NCI-H2196 treated with DMSO at 0.1 percent for 48 hours (cell line): ENCODE measurements around the gene DMAC2.
"Not testable (repeated sequence)": the region's sequence is repeated elsewhere in the genome, so short reads cannot be mapped to it uniquely, and the experiment has no call there.

Experiments
- DNase-seq: peaks from one replicate; lab custom pipeline; 2025; ENCODE audit not compliant: unreplicated experiment; lab: John Stamatoyannopoulos, UW

DMAC2 gene

DNA sequence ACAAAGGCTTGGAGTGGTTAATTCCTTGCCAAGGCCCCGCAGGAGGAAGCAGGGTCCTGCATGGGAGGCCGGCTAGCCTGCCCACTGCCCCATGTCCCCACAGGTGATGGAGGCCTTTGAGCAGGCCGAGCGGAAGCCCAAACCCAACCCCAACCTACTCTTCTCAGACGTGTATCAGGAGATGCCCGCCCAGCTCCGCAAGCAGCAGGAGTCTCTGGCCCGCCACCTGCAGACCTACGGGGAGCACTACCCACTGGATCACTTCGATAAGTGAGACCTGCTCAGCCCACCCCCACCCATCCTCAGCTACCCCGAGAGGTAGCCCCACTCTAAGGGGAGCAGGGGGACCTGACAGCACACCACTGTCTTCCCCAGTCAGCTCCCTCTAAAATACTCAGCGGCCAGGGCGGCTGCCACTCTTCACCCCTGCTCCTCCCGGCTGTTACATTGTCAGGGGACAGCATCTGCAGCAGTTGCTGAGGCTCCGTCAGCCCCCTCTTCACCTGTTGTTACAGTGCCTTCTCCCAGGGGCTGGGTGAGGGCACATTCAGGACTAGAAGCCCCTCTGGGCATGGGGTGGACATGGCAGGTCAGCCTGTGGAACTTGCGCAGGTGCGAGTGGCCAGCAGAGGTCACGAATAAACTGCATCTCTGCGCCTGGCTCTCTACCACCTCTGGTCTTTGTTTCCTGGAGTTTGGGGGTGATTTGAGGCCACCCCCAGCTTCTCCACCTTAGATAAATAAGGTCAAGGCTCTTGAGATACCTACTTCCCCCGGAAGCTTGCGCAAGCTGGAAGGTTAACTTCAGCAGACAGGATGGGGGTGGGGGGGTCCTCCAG, 15.2 kb downstream of the DMAC2 start:
- no peak for DNase-seq

DNA sequence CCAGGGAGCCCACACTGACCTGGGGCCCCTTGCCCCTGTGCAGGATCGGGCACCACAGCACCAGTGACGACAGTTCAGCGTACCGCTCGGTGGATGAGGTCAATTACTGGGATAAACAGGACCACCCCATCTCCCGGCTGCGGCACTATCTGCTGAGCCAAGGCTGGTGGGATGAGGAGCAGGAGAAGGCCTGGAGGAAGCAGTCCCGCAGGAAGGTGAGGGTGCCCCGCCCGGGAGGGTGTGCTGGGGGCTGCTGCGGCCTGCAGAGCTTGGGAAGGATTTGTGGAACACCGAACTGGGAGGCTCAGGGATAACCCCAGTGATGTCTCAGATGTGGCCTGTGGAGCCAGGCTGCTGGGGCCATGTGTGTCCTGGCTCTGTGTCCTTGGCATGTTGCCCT, 16.8 kb downstream of the DMAC2 start:
- no peak for DNase-seq

DNA sequence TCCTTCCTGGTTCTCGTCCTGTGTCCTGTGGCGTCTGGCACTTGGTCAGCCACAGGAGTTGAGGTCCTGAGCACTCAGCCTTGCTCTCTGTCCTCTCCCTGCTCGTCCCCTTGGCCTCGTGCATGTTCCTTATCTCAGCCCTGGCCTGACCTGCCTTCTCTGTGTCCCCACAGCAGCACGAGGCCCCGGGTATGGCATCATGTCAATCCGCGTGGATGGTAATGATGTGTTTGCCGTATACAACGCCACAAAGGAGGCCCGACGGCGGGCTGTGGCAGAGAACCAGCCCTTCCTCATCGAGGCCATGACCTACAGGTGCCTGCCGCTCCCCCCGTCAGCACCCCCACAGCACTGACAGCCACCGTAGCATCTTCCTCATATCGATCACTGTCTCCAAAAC, 17.3 kb downstream of the DMAC2 start:
- no peak for DNase-seq

DNA sequence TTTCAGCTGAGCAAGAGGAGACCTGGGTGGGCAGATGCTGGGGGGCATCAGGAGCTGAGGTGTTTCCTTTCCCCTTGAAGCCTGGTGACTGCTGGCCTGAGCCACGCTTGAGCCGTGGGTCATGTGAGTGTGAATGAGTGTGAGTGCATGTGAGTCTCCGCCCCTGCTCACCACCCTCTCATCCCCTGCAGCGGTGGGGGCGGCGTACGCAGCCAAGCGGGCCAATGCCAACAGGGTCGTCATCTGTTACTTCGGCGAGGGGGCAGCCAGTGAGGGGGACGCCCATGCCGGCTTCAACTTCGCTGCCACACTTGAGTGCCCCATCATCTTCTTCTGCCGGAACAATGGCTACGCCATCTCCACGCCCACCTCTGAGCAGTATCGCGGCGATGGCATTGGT, 17.7 kb downstream of the DMAC2 start:
- no peak for DNase-seq

DNA sequence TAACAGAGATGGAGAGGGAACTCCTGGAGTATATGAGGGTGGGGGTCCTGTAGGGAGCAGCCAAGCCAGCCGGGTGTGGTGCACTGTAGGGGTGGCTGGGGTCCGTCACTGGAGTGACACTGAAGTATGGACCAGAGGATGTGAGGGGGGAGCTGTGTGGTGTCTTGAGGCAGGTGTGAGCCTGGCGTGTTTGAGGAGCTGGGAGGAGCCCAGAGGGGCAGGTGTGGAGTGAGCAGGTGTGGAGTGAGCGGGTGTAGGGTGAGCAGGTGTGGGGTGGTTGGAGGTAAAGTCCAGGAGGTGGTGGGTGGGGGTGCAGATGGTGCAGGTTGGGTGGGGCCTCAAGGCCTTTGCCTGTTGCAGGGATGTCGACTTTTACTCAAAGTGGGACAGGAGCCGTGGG, 18.4 kb downstream of the DMAC2 start:
- DNase-seq: peak; percentile 46

DNA sequence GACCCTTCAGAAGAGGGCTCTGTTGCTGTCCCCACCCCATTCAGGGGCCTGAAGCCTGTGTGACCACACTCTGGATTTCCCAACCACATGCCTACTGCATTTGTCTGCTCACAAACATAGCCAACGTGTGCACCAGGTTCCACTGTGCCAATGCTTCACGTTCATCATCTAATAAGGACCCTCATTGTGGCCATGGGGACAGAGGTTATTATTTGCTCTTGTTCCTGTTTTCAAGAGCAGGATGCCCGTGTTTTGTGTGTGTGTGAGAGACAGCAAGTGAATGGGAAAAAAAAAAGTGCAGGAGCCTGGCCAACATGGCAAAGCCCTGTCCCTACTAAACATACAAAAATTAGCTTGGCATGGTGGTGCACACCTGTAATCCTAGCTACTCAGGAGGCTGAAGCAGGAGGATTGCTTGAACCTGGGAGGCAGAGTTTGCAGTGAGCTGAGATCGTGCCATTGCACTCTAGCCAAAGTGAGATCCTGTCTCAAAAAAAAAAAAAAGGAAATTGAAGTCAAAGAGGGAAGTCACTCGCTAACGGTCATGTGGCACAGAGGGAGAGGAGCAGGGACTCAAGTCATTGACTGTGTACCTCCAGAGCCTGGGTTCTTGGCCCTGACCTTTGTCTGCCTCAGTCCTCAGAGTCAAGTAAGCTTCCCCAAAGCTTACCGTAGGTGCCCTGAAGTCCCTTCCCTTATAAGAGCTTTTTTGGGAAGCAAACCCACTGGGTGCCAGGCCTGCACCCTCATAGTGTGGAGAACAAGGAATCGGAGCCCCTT, 19.4 kb downstream of the DMAC2 start:
- DNase-seq: no peak

DNA sequence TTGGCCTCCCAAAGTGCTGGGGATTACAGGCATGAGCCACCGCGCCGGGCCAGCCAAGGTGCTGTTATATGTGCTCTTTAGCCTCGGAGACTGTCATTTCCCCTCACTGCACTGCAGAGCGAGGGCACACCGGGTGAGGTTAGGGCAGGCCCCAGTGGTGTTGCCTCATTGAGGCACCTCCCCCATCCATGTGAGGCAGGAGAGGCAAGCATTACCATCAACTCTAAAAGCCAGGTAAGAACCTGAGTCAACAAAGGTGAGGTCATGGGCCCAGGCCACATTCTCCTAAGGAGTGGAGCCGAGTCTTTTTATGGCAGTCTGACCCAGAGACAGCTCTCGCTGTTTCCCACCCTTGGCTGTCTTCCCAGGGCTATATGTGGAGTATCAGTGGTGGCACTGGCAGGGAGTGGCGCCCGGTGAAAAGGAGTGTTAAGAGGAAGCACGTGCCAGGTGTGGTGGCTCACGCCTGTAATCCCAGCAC, 23.5 kb downstream of the DMAC2 start:
- DNase-seq: peak; percentile 81

DNA sequence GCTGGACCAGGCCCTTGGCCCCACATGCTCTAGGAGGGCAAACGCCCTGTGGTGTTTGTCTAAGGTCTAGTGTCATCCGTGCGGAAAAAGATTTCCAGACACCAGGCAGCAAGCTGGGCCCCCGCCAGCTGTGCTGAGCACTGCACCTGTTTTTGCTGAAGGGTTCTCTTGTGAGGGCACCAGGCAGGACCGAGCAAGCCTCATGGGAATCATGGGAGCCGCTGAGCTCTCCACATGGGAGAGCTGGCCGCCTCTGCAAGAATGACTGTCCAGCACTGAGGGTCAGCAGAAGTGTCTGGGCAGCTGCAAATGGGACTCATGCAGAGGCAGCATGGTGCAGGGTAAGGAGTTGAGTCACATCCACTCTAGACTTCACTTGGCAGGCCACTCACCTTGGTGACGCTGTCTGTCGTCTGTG, 24.5 kb downstream of the DMAC2 start:
- DNase-seq: peak; percentile 86

DNA sequence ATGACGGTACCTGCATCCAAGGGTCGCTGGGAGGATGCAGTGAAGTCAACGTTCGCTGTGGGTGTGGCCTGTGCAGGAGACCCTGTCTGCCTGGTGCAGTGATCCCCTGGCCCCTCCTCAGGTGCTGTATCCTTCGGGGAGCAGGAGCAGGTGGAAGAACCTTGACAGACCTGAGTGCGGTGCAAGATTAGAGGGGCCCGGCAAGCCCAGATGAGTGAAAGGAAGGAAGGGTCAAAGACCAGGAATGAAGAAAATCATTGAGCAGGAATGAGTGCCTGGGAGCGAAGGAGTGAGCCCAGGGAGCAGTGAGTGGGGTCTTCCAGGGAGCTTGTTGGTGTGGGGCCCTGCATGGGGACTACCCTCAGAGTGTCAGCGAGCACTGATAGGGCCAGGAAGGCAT, 25.3 kb downstream of the DMAC2 start:
- no peak for DNase-seq

DNA sequence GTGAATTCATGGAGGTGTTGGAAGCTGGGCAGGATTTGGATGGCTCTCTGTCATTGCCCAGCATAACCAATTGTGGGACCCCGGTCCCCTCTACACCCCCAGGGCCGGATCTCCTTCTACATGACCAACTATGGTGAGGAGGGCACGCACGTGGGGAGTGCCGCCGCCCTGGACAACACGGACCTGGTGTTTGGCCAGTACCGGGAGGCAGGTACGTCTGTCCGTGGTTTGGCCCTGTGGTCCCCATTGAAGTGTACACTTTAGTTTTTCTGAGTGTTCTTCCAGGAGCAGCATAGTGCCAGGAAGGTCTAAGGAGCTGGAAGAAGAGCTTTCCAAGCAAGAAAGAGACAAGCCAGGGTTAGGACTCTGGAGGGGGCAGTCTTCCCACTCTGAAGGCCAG, 25.8 kb downstream of the DMAC2 start:
- no peak for DNase-seq

DNA sequence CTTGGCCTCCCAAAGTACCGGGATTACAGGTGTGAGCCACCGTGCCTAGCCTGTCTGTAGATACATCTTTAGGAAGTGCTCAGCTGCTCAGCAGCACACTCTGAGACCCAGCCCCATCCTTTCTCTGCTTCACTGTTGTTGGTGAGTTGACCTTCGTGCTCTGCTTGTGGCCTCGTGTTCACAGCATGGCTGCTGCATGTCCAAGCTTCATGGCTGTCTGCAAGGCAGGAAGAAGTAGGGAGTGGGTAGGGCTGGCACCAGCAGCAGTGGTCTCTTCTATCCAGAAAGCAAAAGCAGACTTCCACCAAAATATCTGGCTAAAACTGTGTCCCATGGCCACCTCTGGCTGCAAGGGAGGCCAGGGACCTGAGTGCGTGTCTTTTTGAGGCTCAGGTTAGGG, 26.8 kb downstream of the DMAC2 start:
- no peak for DNase-seq

DNA sequence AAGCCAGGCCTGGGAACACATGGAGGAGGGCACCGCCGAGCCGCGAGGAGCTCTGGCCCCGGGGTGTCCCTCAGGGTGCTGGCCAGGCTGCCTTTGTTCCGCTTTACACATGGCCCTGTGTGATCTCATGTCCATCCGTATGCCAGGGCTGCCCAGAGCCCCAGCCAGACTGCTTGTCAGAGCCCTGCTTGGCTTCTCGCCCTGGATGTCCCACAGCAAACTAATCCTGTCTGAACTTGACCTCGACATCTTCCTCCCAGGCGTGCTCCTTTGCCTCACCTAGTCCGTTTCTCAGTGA, 27.8 kb downstream of the DMAC2 start:
- DNase-seq: no peak

DNA sequence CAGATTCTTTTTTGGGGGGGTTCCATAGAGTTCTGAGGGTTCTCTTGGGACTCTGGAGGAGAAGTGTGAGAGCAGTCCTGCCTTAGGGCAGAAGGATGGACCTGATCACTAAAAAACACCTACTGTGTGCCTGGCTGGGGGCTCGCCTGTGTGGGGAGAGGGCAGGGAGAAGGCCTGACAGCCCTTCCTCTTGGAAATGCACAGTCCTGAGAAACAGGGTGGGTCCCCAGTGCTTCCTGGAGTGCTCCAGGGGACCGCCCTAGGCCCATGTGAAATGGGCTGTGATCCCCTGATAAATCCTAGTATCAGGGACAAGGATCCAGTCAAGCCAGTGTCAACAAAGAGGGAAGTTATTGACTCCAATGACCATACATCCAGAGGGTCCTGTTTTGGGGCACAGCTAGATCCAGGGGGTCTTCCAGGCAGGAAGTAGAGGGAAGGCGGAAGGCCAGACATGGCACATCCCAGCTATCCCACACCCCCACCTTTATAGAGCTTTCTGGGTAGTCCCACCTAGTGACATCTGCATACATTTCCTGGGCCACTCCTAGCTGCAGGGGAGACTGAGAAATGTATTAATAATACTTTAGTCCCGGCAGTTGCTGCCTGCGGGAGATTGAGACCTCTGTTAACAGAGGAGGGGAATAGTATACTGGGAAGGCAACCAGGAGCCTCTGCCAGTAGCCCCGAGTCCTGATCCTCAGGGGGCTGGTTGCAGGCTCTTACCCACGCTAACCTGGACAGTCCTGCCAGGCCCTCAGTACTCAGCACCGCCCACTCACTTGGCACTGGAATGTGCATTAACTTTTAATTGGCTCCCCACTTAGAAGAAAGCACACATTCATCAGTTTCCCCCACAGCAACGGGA, 28.4 kb downstream of the DMAC2 start:
- DNase-seq: no peak

DNA sequence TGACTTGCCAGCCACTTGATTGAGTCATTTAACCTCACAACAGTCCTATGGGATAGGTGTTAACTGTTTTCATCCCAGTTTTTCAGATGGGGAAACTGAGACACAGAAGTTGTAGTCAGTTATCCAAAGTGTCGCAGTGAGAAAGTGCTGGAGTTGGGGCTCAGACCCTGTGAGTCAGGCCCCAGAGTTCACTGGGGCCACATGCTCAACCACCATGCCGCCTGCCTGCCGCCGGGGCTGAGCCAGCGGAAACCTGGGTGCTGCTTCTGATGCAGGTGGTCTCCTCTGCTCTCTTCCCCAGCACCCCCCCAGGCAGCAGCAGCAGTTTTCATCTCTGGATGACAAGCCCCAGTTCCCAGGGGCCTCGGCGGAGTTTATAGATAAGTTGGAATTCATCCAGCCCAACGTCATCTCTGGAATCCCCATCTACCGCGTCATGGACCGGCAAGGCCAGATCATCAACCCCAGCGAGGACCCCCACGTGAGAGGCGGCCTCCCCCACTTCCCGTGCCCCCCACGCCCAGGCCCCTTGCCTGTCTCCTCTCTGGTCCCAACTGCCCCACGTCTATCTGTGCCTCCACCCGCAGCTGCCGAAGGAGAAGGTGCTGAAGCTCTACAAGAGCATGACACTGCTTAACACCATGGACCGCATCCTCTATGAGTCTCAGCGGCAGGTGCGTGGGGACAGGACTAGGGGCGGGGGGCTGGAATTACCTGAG, 29.2 kb downstream of the DMAC2 start:
- no peak for DNase-seq

DNA sequence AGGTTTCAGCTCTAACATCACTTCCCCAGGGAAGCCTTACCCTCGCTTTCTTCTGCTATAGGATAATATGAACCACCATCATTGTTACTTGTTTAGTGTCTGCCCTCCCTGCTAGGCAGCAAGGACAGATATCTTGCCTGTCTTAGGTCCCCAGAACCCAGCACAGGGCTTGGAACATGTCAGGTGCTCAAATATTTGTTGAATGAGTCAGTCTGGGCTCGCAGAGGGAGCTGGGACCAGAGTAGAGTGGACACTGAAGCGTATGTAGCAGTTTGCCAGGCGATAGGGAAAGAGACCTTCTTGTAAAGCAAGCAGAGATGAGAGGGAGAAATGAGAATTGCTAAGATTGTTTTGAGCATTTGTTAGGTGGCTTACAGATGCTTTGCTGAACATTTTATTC, 30.4 kb downstream of the DMAC2 start:
- DNase-seq: peak; percentile 65

DNA sequence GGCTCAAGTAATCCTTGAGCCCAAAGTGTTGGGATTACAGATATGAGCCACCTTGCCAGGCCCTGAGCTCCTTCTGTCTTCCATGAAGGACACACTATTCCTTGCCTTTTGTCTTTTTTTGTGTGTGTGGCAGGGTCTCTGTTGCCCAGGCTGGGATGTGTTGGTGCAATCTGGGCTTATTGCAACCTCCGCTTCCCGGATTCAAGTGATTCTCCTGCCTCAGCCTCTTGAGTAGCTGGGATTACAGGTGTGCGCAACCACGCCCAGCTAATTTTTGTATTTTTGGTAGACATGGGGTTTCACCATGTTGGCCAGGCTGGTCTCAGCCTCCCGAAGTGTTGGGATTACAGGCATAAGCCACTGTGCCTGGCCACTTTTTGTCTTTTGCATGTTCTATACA, 30.9 kb downstream of the DMAC2 start:
- not testable (repeated sequence) for DNase-seq

DNA sequence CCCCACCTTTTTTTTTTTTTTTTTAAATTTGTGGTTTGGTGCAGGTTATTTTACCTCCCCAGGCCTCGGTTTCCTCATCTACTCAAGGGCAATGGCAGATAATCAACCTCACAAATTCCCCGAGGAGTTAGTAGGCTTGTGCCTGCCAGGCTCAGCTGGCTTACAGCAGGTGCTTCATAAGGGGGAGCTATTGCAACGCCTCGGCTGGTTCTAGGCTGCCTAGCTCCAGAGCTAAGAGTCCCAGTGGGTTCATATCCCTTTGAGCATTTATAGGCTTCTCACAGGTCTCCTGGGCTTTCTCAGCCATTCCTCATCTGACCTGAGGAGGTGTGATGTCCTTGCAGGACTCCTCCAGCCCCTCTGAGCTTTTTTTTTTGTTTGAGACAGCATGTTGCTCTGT, 31.5 kb downstream of the DMAC2 start:
- no peak for DNase-seq

DNA sequence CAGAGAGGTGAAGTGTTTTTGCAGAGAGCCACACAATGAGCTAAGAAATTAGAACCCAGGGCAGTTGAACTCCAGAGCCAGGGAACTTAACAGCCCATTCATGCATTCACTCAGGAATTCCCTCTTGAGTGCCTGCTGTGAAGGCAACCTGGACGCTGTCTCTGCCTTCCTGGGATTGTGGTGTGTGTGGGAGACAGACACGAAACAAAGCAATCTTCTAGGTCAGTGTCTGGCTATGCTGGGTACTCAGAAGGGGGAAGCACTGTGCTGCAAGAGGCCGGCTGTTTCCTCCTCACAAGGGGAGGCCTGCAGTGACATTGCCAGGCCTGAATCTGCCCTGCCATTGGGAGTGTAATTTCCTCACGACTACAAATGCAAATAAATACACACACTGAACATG, 32.4 kb downstream of the DMAC2 start:
- peak; percentile 19 for DNase-seq

DNA sequence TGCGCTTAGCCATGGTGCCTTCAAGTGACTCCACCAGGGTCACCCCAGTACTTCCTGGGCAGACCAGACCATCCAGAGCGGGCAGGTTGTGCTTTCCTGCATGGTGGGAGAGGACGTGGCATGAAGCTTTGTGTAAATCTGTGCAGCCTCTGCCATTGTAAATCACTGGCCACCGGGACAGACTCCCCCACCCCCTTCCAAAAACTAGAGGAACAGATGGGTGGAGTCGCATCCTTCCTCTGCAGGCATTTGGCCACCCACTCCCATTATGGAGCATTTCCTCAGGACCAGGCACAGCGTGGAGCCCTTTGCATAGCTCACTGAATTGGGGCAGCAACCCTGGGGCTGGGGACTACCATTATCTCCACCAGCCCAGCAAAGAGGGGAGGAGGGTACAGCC, 33.9 kb downstream of the DMAC2 start:
- DNase-seq: no peak

DNA sequence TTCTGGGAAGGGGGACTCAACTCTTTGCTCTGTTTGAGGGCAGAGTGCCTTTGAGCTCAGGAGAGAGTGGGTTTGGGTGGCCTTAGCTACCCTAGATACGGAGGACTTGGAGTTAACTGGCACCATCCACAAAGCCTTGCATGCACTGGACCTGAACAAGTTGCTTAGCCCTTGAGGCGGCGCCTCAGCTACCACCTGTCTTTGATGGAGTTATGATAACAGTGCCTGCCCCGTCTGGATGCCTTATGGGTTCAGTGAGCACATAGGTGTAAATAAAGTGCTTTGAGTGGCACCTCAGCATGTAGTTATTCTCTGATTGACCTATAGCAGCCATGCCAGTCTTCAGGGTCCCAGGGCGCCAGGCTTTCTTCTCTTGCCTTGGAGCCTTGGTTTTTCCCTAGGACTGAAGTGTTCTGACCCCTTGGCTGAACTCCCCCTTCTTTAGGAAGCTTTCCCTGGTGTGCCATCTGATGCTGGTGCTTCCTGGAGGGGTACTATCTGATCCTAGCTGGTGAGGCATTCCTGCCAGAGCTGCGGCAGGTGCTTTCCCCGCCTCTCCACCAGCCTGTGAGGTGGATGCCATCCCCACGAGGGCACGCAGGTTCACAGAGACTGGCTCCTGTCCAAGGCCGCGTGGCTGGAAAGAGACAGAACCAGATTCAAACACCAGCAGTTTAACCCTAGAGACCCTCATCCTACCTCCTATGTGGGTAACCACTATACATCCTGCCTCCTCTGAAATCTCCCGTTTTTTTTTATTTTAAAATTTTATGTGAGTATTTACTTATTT, 36.3 kb downstream of the DMAC2 start:
- DNase-seq: peak; percentile 15
